HG03521 (cell line): ENCODE measurements around the gene MXD3.
"Not testable (repeated sequence)": the region's sequence is repeated elsewhere in the genome, so short reads cannot be mapped to it uniquely, and the experiment has no call there.

ENCODE experiments used
- ATAC-seq: cut with Tn5 transposase; IDR thresholded peaks from one replicate; pipeline ENCODE4 v1.9.1; 2021; ENCODE audit warnings: mild to moderate bottlenecking, moderate library complexity; ENCODE audit not compliant: unreplicated experiment

MXD3 gene

GRCh38 chr5:177275883-177276282 lies 35.8 kb downstream of the MXD3 start:
- ATAC-seq = no peak

GRCh38 chr5:177271113-177271512 lies 40.6 kb downstream of the MXD3 start:
- ATAC-seq = no peak

GRCh38 chr5:177270653-177271052 lies 41.0 kb downstream of the MXD3 start:
- no peak for ATAC-seq

GRCh38 chr5:177269976-177270375 lies 41.7 kb downstream of the MXD3 start:
- ATAC-seq = no peak

GRCh38 chr5:177269232-177269895 lies 42.3 kb downstream of the MXD3 start:
- no peak for ATAC-seq

GRCh38 chr5:177265395-177265794 lies 46.3 kb downstream of the MXD3 start:
- ATAC-seq = no peak

GRCh38 chr5:177264178-177264577 lies 47.5 kb downstream of the MXD3 start:
- ATAC-seq = no peak

GRCh38 chr5:177261510-177261909 lies 50.2 kb downstream of the MXD3 start:
- ATAC-seq = no peak

- no peak for ATAC-seq
Measured at GRCh38 chr5:177260961-177261360, 50.7 kb downstream of the MXD3 start.

- ATAC-seq = not testable (repeated sequence)
Measured at GRCh38 chr5:177258711-177259110, 53.0 kb downstream of the MXD3 start.
